ENCODE results near the gene IGSF9B. TPM values are rescaled to one million over a fixed set of nuclear protein-coding genes. Genes with fewer than 3 reads are reported as not detected.

Gene IGSF9B
- total RNA-seq, 1 donor from 2014 or later: 13.1 TPM

- no peak overlapping the region for H2AFZ ChIP-seq (ENCODE audit: low read depth, low read length)
- H3K36me3 ChIP-seq (ENCODE audit: insufficient read depth, low read length): no peaks in the 10 kb centered on the region
- no peaks in the 10 kb centered on the region for H4K20me1 ChIP-seq (ENCODE audit: insufficient read depth, low read length)
- peaks cover 6% of the 10 kb centered on the region for H3K9me3 Mint-ChIP-seq (ENCODE audit: unreplicated experiment)
- no peaks in the 10 kb centered on the region for H3K79me2 ChIP-seq (ENCODE audit: insufficient read depth, low read length)
- TF ChIP-seq EZH2 (IDR thresholded peaks at IDR 0.05; ENCODE audit: insufficient read depth, low read length): no peak
- no peak for TF ChIP-seq CTCF (IDR thresholded peaks at IDR 0.05; ENCODE audit: insufficient read depth, low read depth, low read length)
- H3K9ac ChIP-seq (ENCODE audit: low read length): no peak overlapping the region
- peaks cover 65% of the 10 kb centered on the region for H3K27me3 Mint-ChIP-seq (ENCODE audit: low read depth, unreplicated experiment)
- no peak overlapping the region for H3K4me2 ChIP-seq (ENCODE audit: low read length)
- H3K4me1 Mint-ChIP-seq (ENCODE audit: low read depth, unreplicated experiment): no peaks in the 10 kb centered on the region
- H3K27ac Mint-ChIP-seq (ENCODE audit: unreplicated experiment): no peak overlapping the region
- no peaks in the 10 kb centered on the region for H3K27me3 ChIP-seq (ENCODE audit: insufficient read depth, low read length)
- H3K9me3 ChIP-seq (ENCODE audit: insufficient read depth, low read depth, low read length): no peaks in the 10 kb centered on the region
- H3K4me3 ChIP-seq (ENCODE audit: insufficient read depth, low read depth, low read length): no peak overlapping the region
- no peak overlapping the region for H3K27ac ChIP-seq (ENCODE audit: low read depth, low read length)
- no peaks in the 10 kb centered on the region for H3K4me1 ChIP-seq (ENCODE audit: insufficient read depth, low read length)
- H3K36me3 Mint-ChIP-seq (ENCODE audit: low read depth, unreplicated experiment): no peaks in the 10 kb centered on the region
- no peak for DNase-seq (ENCODE audit: low read depth)
- no peak overlapping the region for H3K4me3 Mint-ChIP-seq (ENCODE audit: unreplicated experiment)
- no peak for FAIRE-seq
Observed at GRCh38 chr11:133981156-133981555, 24.4 kb upstream of the IGSF9B start.

GRCh38 chr11:133980665-133981064 is 23.9 kb upstream of the IGSF9B start:
- Histone ChIP-seq H3K4me2 (ENCODE audit: low read length) (no peak overlapping the region), H3K9ac (ENCODE audit: low read length) (no peak overlapping the region), H3K27me3 (ENCODE audit: insufficient read depth, low read length) (no peaks in the 10 kb centered on the region), H3K27ac (ENCODE audit: low read depth, low read length) (no peak overlapping the region), H3K9me3 (ENCODE audit: insufficient read depth, low read depth, low read length) (no peaks in the 10 kb centered on the region), H3K36me3 (ENCODE audit: insufficient read depth, low read length) (no peaks in the 10 kb centered on the region), H4K20me1 (ENCODE audit: insufficient read depth, low read length) (no peaks in the 10 kb centered on the region), H2AFZ (ENCODE audit: low read depth, low read length) (no peak overlapping the region), H3K4me3 (ENCODE audit: insufficient read depth, low read depth, low read length) (no peak overlapping the region), H3K79me2 (ENCODE audit: insufficient read depth, low read length) (no peaks in the 10 kb centered on the region), H3K4me1 (ENCODE audit: insufficient read depth, low read length) (no peaks in the 10 kb centered on the region)
- no peak overlapping the region for H3K4me3 Mint-ChIP-seq (ENCODE audit: unreplicated experiment)
- no peak overlapping the region for H3K27ac Mint-ChIP-seq (ENCODE audit: unreplicated experiment)
- H3K36me3 Mint-ChIP-seq (ENCODE audit: low read depth, unreplicated experiment): peaks cover under 1% of the 10 kb centered on the region
- H3K27me3 Mint-ChIP-seq (ENCODE audit: low read depth, unreplicated experiment): peaks cover 65% of the 10 kb centered on the region
- TF ChIP-seq EZH2 (IDR thresholded peaks at IDR 0.05; ENCODE audit: insufficient read depth, low read length) (no peak), CTCF (IDR thresholded peaks at IDR 0.05; ENCODE audit: insufficient read depth, low read depth, low read length) (no peak)
- DNase-seq (ENCODE audit: low read depth) (no peak), FAIRE-seq (no peak)
- peaks cover 6% of the 10 kb centered on the region for H3K9me3 Mint-ChIP-seq (ENCODE audit: unreplicated experiment)
- H3K4me1 Mint-ChIP-seq (ENCODE audit: low read depth, unreplicated experiment): no peaks in the 10 kb centered on the region

GRCh38 chr11:133978794-133979193 is 22.0 kb upstream of the IGSF9B start:
- no peak overlapping the region for H3K4me3 Mint-ChIP-seq (ENCODE audit: unreplicated experiment)
- H3K9me3 ChIP-seq (ENCODE audit: insufficient read depth, low read depth, low read length): no peaks in the 10 kb centered on the region
- no peak overlapping the region for H3K4me3 ChIP-seq (ENCODE audit: insufficient read depth, low read depth, low read length)
- H3K79me2 ChIP-seq (ENCODE audit: insufficient read depth, low read length): no peaks in the 10 kb centered on the region
- DNase-seq (ENCODE audit: low read depth) (no peak), FAIRE-seq (no peak)
- no peaks in the 10 kb centered on the region for H3K27me3 ChIP-seq (ENCODE audit: insufficient read depth, low read length)
- H3K27ac Mint-ChIP-seq (ENCODE audit: unreplicated experiment): no peak overlapping the region
- H3K4me1 ChIP-seq (ENCODE audit: insufficient read depth, low read length): no peaks in the 10 kb centered on the region
- no peak overlapping the region for H3K27ac ChIP-seq (ENCODE audit: low read depth, low read length)
- H4K20me1 ChIP-seq (ENCODE audit: insufficient read depth, low read length): no peaks in the 10 kb centered on the region
- H3K36me3 ChIP-seq (ENCODE audit: insufficient read depth, low read length): no peaks in the 10 kb centered on the region
- no peaks in the 10 kb centered on the region for H3K4me1 Mint-ChIP-seq (ENCODE audit: low read depth, unreplicated experiment)
- no peak overlapping the region for H2AFZ ChIP-seq (ENCODE audit: low read depth, low read length)
- H3K9me3 Mint-ChIP-seq (ENCODE audit: unreplicated experiment): peaks cover 6% of the 10 kb centered on the region
- H3K27me3 Mint-ChIP-seq (ENCODE audit: low read depth, unreplicated experiment): peaks cover 72% of the 10 kb centered on the region
- TF ChIP-seq CTCF (IDR thresholded peaks at IDR 0.05; ENCODE audit: insufficient read depth, low read depth, low read length) (no peak), EZH2 (IDR thresholded peaks at IDR 0.05; ENCODE audit: insufficient read depth, low read length) (no peak)
- peaks cover 1% of the 10 kb centered on the region for H3K36me3 Mint-ChIP-seq (ENCODE audit: low read depth, unreplicated experiment)
- H3K4me2 ChIP-seq (ENCODE audit: low read length): no peak overlapping the region
- H3K9ac ChIP-seq (ENCODE audit: low read length): no peak overlapping the region
